MCF 10A (cell line): ENCODE results near the gene HLCS. TPM values are rescaled to one million over a fixed set of nuclear protein-coding genes. Genes with fewer than 3 reads are reported as not detected.

Source experiments
- BruUV-seq: library from RNA; stranded (reverse); fragments of 400-500 nt; replicated peaks from 2 replicates; lab custom pipeline; 2021; lab: Mats Ljungman, UMichigan
- CTCF ChIA-PET: fragments of 300-600 bp; sonication (Branson Sonifier 250); formaldehyde crosslinking; extraction: SDS; loops from one replicate; lab custom pipeline; 2021; ENCODE audit warnings: antibody characterized with exemption, inconsistent platforms; lab: Yijun Ruan, JAX
- POLR2A ChIA-PET: fragments of 300-600, 350-650 bp; sonication (Branson Sonifier 250); formaldehyde crosslinking; extraction: SDS; loops from one replicate; lab custom pipeline; 2020; ENCODE audit warnings: antibody characterized with exemption, inconsistent platforms; lab: Yijun Ruan, JAX
- DNase-seq: peaks from one replicate; pipeline ENCODE4 v3.0.0-alpha.2; 2018; ENCODE audit not compliant: unreplicated experiment
- H3K27ac Mint-ChIP-seq: one replicate; pipeline ENCODE4 v1.8.0; 2022; ENCODE audit warnings: mild to moderate bottlenecking, low read depth, mixed read lengths; ENCODE audit not compliant: unreplicated experiment
- H3K27me3 Mint-ChIP-seq: one replicate; pipeline ENCODE4 v1.8.0; 2022; ENCODE audit warnings: mixed read lengths; ENCODE audit not compliant: insufficient read depth, unreplicated experiment
- H3K36me3 Mint-ChIP-seq: one replicate; pipeline ENCODE4 v1.8.0; 2022; ENCODE audit warnings: mild to moderate bottlenecking, moderate library complexity, mixed read lengths; ENCODE audit not compliant: insufficient read depth, unreplicated experiment
- H3K4me1 Mint-ChIP-seq: one replicate; pipeline ENCODE4 v1.8.0; 2022; ENCODE audit warnings: mixed read lengths; ENCODE audit not compliant: insufficient read depth, unreplicated experiment
- H3K4me3 Mint-ChIP-seq: one replicate; pipeline ENCODE4 v1.8.0; 2022; ENCODE audit warnings: mild to moderate bottlenecking, moderate library complexity, mixed read lengths; ENCODE audit not compliant: unreplicated experiment
- H3K9me3 Mint-ChIP-seq: one replicate; pipeline ENCODE4 v1.8.0; 2022; ENCODE audit warnings: mixed read lengths; ENCODE audit not compliant: unreplicated experiment
- intact Hi-C: fragments of 100-400 bp; cut with micrococcal nuclease; formaldehyde crosslinking; loops from 2 replicates; pipeline ENCODE4 v1.14.1; 2022
- total RNA-seq: library from RNA; stranded (reverse); gene quantifications from 2 replicates; pipeline ENCODE4 v1.2.3, GENCODE V29; 2022
- TF ChIP-seq, protein P1 (sequence below): fragments of 200-600 bp; IDR thresholded peaks from one replicate; pipeline ENCODE4 v1.8.0; 2022; ENCODE audit warnings: antibody characterized with exemption, mild to moderate bottlenecking; ENCODE audit not compliant: unreplicated experiment

Gene HLCS
- total RNA-seq, 1 experiment from 2014 or later = 46.1 TPM

- Mint-ChIP-seq H3K27ac (no peak overlapping the region), H3K36me3 (peaks cover 33% of the 10 kb centered on the region), H3K4me3 (no peak overlapping the region), H3K4me1 (peaks cover 19% of the 10 kb centered on the region), H3K27me3 (no peaks in the 10 kb centered on the region), H3K9me3 (no peaks in the 10 kb centered on the region)
- TF ChIP-seq, protein P1, sequence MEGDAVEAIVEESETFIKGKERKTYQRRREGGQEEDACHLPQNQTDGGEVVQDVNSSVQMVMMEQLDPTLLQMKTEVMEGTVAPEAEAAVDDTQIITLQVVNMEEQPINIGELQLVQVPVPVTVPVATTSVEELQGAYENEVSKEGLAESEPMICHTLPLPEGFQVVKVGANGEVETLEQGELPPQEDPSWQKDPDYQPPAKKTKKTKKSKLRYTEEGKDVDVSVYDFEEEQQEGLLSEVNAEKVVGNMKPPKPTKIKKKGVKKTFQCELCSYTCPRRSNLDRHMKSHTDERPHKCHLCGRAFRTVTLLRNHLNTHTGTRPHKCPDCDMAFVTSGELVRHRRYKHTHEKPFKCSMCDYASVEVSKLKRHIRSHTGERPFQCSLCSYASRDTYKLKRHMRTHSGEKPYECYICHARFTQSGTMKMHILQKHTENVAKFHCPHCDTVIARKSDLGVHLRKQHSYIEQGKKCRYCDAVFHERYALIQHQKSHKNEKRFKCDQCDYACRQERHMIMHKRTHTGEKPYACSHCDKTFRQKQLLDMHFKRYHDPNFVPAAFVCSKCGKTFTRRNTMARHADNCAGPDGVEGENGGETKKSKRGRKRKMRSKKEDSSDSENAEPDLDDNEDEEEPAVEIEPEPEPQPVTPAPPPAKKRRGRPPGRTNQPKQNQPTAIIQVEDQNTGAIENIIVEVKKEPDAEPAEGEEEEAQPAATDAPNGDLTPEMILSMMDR = no peak
- no peak for DNase-seq
- POLR2A ChIA-PET = interaction anchor here (1.2 to 1.5 kb wide), 3 partner anchors 8 to 15 kb away, joined by 3 to 6 read pairs (median 5); no protein-coding TSS in a partner anchor
- CTCF ChIA-PET = no interaction called here
- intact Hi-C loops = no loop called here
- BruUV-seq = no TSS peak
Observed at GRCh38 chr21:36716836-36717235, 249.6 kb downstream of the HLCS start.

DNA sequence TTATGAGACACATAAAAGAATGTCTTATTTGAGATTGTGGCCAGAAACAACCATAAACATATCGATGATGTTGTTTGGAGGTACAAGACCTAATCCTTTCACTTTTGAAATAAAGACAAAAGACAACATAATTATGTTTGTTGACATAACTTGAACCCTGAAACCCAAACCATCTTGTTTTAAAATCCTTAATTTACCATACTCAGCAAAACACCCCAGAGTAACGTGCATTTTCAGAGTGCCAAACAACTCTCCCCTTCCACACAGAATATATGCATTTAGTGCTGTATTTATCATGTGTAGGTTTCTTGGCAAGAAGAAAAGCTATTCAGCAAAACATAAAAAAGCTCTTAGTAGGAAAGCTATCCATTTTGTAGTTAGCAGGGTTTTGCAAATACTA lies 250.1 kb downstream of the HLCS start:
- no peaks in the 10 kb centered on the region for H3K9me3 Mint-ChIP-seq
- H3K27ac Mint-ChIP-seq = no peak overlapping the region
- no TSS peak for BruUV-seq
- CTCF ChIA-PET = interaction anchor here (0.7 to 0.8 kb wide), 2 partner anchors 52 to 198 kb away, joined by 3 read pairs; no protein-coding TSS in a partner anchor
- intact Hi-C loops = no loop called here
- TF ChIP-seq, protein P1 = no peak
- no peaks in the 10 kb centered on the region for H3K27me3 Mint-ChIP-seq
- DNase-seq = no peak
- peaks cover 33% of the 10 kb centered on the region for H3K36me3 Mint-ChIP-seq
- H3K4me3 Mint-ChIP-seq = no peak overlapping the region
- H3K4me1 Mint-ChIP-seq = peaks cover 19% of the 10 kb centered on the region
- POLR2A ChIA-PET = interaction anchor here (0.5 to 1.5 kb wide), 4 partner anchors 8 to 144 kb away, joined by 3 to 6 read pairs (median 4); no protein-coding TSS in a partner anchor

GRCh38 chr21:36713746-36714145 lies 252.7 kb downstream of the HLCS start:
- H3K27ac Mint-ChIP-seq = no peak overlapping the region
- TF ChIP-seq, protein P1 = no peak
- no peak overlapping the region for H3K4me3 Mint-ChIP-seq
- POLR2A ChIA-PET = interaction anchor here (0.6 kb wide), 1 partner anchor 1701 kb away, joined by 3 read pairs; no protein-coding TSS in a partner anchor
- CTCF ChIA-PET = no interaction called here
- H3K4me1 Mint-ChIP-seq = peaks cover 10% of the 10 kb centered on the region
- DNase-seq = peak; percentile 14
- BruUV-seq = no TSS peak
- intact Hi-C loops = no loop called here
- H3K27me3 Mint-ChIP-seq = no peaks in the 10 kb centered on the region
- H3K9me3 Mint-ChIP-seq = no peaks in the 10 kb centered on the region
- peaks cover 17% of the 10 kb centered on the region for H3K36me3 Mint-ChIP-seq

DNA sequence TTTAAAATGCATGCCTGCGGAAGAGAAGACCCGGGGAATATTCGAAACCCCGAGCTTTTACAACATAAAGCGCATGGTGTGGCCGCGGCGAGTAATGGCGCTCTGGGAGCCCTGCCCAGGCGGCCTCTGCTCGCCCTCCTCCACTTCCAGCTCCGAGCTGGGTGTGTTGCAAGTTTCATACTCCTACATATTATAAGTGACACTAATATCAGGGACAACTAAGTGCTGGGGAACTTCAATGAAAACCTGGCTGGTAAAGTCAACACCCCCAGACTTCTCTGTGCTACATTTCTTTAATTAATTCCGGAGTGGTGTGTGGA lies 255.8 kb downstream of the HLCS start:
- BruUV-seq = no TSS peak
- intact Hi-C loops = no loop called here
- TF ChIP-seq, protein P1 = no peak
- H3K27me3 Mint-ChIP-seq = no peaks in the 10 kb centered on the region
- H3K36me3 Mint-ChIP-seq = peaks cover 10% of the 10 kb centered on the region
- ChIA-PET POLR2A (no interaction called here), CTCF (interaction anchor here (0.7 kb wide), 1 partner anchor 211 kb away, joined by 3 read pairs; no protein-coding TSS in a partner anchor)
- no peak overlapping the region for H3K4me3 Mint-ChIP-seq
- H3K4me1 Mint-ChIP-seq = peaks cover 7% of the 10 kb centered on the region
- H3K27ac Mint-ChIP-seq = no peak overlapping the region
- DNase-seq = no peak
- no peaks in the 10 kb centered on the region for H3K9me3 Mint-ChIP-seq
